NCI-H510A (cell line): ENCODE data around the gene TMEM132C.
A peak's percentile ranks its signal among the peaks of the same experiment; 100 is the strongest.

Source experiments
- DNase-seq: peaks from one replicate; lab custom pipeline; 2025; lab: John Stamatoyannopoulos, UW

The TMEM132C gene

DNA sequence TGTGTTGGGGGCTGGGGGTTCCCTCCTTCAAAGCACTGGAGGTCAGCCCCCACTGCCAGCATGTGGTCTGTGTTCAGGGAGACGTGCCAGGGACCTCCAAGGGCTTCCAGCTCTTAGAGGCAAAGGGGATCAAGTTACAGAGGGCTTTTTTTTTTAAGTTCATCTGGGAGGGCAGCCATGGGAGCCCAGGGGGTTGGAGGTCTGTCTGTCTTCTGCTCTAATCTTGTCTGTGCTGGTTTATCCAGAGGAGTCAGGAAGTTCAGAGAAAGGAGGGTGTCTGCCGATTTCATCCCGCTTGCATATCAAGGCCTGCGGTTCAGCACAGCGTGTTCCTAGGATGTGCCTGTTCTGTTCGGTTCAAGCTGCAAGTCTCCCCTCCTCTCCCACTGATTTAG, 72.2 kb downstream of the TMEM132C start:
- no peak for DNase-seq

- DNase-seq = no peak
These were observed 72.7 kb downstream of the TMEM132C start for GRCh38 chr12:128339631-128340030.

GRCh38 chr12:128353301-128353700, 86.3 kb downstream of the TMEM132C start:
- DNase-seq = no peak

GRCh38 chr12:128356547-128356946, 89.6 kb downstream of the TMEM132C start:
- DNase-seq = no peak

GRCh38 chr12:128361400-128361995, 94.5 kb downstream of the TMEM132C start:
- no peak for DNase-seq

DNA sequence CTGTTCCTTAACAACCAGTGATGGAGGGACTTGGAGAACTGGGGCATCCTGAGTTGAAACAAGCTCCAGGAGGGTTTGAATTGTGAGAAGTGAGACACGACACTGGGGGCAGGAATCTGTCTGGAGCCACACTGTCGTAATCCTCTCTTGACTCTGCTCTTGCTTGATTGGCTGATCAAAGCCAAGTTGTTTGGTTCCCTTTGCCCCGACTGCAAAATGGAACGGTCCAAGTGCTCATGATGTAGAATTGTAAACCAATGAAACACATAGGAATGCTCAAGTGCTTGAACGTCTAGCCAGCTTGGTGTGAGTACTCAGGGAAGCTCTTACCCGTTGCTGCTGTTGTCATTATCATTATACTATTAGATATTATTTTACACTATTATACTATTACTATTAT, 98.1 kb downstream of the TMEM132C start:
- DNase-seq = no peak

DNA sequence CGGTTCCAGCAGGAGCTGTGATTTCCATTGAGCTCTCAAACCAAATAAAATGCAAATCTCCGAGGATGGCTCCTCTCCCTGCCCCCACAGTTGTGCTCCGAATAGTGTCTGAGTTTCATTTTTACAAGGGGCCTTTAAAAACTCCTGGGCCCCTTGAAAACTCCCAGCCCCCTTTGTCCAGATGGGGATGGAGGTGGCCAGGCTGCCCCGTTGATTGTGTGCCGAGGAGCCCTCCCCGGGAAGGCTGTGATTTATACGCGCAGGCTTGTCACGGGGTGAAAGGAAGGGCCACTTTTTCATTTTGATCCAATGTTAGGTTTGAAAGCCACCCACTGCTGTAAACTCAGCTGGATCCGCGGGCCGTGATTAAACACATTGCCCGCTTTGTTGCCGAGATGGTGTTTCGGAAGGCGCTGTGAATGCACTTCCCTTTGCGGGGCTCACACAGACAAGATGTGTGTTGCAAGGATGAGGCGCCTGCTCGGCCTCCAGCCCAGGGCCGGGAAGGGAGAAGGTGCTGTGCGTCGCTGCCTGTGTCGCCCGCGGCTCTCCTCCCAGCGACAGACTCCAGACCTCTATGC, 98.8 kb downstream of the TMEM132C start:
- DNase-seq = no peak

DNA sequence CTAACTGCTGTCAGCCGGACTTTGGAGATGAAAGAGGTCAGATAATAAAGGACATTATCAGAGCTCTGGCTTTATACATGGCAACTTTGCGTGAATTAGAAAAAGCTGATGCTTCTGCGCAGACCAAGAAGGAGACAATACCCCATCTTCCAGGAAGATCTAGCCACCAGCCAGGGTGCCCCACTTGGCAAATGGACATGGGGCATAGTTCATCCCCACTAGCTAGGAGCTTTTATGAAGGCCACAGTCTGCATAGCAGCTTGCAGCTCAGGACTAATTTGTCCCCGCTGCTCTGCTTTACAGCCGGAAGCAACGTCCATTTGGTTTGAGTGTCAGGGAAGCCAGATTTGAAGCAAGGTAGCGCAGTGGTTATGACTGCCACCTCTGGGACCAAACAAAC, 101.0 kb downstream of the TMEM132C start:
- DNase-seq = no peak

DNA sequence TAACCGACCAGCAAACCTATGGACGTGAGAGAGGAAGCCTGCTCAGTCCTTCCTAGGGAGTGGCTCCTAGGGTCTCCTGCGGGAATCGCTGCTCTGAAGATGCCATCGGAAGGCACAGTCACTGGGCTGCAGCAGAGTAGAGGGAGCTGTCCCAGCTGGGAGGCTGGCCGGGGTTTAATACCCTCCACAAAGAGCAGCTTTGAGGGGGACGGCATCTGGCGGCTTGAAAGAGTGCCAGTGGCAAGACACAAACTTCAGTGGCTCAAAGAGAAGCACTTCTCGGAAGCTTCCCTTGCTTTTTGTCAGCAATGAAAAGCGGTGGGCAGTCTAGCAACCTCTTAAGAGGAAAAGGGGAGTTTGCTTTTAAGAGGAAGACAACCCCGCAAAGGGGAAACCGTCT, 114.6 kb downstream of the TMEM132C start:
- no peak for DNase-seq

DNA sequence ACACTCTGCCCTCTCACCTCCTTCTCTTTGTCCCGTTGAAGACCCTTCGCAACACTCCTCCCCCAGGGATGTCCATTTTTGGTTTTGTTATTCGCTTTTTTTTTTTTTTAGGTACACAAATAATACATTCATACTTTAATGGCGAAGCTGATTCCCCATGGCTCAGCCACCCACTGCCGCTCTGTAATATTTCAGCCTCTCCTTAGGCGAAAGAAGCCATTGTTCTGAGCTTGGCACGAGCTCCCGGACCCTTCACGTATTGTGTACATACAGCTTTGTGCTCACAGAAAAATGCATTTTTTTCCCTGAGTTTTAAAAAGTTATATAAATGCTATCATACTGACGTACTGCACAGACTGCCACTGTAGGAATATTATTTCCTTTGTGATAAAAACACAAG, 115.0 kb downstream of the TMEM132C start:
- DNase-seq = no peak

DNA sequence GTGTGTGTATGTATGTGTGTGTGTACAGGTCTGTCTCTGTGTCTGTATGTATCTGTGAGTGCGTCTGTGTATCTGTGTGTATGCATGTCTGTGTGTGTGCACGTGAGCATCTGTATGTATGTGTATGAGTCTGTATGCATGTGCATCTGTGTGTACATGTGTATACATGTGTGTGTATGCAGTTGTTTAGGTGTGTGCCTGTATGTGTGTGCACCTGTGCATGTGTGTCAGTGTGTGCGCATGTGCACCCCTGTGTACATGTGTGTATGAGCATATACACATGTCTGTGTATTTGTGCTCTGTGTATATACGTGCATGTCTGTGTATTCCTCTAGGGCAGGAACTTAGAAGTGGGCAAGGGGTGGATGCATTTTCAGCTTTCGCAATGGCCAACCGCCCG, 116.0 kb downstream of the TMEM132C start:
- DNase-seq = no peak

GRCh38 chr12:128383357-128383937, 116.5 kb downstream of the TMEM132C start:
- DNase-seq = no peak

- DNase-seq = no peak
These were observed 118.8 kb downstream of the TMEM132C start for GRCh38 chr12:128385736-128386135.

DNA sequence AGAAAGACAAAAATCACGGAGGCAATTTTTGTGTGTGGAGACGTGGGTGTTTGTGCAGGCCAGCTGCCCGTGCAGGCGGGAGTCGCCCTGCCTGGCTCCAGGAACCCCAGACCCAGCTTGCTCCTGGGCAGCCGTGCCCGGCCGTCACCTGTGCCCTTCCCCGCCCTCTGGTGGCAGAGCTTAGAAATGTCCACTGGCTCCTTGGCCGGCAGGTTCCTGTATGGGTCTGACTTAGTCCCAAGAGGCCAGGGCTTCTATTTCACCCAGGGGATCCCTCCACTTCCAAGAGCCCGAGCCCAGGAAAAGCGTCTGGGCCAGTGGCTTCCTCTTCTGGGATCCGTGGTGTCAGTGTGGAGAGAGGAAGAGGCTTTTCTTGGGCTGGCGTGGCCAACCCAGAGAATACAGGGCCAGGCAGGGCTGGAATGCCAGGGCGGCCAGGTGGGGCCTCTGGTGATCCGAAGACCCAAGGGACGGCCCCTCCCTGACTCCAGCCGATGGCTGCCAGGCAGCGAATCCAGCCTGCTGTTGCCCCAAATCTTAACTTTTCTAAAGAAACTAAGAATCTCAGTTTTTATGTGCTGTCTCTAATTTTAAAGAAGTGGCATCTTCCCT, 120.9 kb downstream of the TMEM132C start:
- peak; percentile 54 for DNase-seq

- peak; percentile 39 for DNase-seq
These were observed 121.6 kb downstream of the TMEM132C start for GRCh38 chr12:128388461-128389000.

DNA sequence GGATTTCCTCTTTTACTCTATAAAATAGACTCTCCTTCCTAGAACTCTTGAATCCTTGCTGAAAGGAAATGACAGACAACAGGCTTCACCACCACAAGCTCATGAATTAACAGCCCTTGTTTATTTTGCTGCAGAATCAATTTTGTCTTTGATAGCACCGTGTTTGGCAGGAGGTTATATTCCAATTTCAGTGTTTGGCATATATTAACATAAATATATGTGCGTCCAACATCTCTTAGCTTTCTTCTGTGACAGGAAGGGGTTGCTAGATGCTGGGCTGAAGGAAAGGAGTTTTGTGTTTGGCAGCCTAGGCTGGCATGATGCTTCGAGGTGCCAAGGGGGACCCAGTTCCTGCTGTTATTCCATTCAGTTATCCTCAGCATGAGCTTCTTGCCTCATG, 126.4 kb downstream of the TMEM132C start:
- no peak for DNase-seq

DNA sequence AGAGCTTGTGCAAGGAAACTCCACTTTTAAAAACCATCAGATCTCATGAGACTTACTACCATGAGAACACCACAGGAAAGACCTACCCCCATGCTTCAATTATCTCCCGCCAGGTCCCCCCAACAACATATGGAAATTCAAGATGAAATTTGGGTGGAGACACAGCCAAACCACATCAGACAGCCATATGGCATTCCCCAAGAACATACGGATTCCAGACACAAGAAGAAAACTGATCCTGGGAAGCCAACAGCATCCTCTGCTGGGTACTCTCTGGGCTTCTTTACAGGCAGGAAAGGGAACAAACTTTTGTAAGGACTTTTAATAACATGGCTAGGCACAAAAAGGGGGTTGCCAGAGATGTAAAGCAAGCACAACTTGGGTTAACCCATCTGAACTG, 127.2 kb downstream of the TMEM132C start:
- DNase-seq = no peak

GRCh38 chr12:128399253-128399652, 132.3 kb downstream of the TMEM132C start:
- no peak for DNase-seq

GRCh38 chr12:128402486-128403243, 135.7 kb downstream of the TMEM132C start:
- no peak for DNase-seq

DNA sequence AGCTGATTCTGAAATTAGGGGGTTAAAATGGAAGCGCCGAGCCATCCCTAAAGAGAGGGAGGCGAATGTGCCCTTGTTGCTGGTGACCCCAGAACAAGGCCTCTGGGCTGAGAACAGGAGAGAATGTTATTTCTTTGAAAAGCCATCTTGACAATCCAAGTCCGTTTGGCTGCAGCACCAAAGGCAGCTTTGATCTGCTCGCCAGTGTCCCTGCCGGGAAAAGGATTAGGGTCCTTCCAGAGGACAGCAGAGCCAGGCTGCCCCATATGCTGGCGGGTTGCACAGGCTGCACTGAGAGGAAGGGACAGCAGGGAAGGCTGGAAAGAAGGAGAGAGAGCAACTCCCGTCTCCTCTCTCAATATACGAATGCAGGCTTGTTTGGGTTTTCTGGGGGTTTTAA, 141.7 kb downstream of the TMEM132C start:
- DNase-seq = no peak

DNA sequence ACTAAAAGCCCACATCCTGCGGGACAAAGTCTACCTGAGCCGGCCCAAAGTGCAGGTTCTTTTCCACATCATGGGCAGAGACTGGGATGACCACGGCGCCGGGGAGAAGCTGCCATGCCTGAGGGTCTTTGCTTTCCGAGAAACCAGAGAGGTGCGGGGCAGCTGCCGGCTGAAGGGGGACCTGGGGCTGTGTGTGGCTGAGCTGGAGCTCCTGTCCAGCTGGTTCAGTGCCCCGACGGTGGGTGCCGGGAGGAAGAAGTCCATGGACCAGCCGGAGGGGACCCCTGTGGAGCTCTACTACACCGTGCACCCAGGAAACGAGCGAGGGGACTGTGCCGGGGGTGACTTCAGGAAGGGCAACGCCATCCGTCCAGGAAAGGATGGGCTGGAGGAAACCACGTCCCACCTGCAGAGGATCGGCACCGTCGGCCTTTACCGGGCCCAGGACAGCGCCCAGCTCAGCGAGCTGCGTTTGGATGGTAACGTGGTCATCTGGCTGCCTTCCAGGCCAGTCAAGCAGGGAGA, 148.1 kb downstream of the TMEM132C start:
- no peak for DNase-seq

DNA sequence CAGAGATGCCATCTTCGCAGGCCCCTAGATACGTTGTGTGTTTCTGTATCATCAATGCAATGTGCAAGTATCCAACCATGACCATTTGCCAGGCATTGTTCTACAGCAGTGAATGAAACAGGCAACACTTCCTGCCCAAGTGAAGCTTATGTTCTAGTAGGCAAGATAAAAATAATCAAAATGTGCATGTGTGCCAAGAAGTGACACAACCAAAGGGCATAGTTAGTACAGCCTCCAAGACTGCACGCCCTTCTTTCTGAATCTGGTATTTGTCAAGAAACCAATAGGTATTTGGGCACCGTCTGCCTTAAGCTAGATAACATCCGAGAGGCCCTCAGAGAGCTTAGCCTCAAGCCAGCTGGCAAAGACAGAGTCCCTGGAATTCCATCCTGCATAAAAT, 152.0 kb downstream of the TMEM132C start:
- DNase-seq = no peak
